HG03342 (cell line): ENCODE data around the gene COLQ.
"Not testable (repeated sequence)": the region's sequence is repeated elsewhere in the genome, so short reads cannot be mapped to it uniquely, and the experiment has no call there.

ENCODE experiments used
- ATAC-seq: cut with Tn5 transposase; IDR thresholded peaks from one replicate; pipeline ENCODE4 v1.9.1; 2021; ENCODE audit warnings: mild to moderate bottlenecking, moderate library complexity; ENCODE audit not compliant: unreplicated experiment

The COLQ gene

DNA sequence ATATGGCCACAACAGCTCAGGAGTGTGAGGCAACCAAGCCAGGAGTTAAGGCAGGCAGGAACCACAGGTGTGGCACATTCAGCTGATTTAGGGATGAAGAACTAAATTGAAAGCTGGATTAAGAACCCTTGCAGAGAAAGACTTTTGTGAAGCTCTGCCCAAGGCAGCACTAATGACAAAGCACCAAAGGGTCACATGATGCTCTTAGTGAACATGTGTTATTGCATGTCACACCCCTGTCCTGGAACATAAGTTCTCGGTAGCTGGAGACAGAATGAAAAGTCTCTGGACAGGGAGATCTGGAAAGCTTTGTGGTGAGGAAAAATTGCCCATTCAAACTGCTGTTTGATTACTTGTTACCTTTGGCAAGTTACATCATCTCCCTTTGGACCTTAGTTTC lies 90.9 kb downstream of the COLQ start:
- no peak for ATAC-seq

DNA sequence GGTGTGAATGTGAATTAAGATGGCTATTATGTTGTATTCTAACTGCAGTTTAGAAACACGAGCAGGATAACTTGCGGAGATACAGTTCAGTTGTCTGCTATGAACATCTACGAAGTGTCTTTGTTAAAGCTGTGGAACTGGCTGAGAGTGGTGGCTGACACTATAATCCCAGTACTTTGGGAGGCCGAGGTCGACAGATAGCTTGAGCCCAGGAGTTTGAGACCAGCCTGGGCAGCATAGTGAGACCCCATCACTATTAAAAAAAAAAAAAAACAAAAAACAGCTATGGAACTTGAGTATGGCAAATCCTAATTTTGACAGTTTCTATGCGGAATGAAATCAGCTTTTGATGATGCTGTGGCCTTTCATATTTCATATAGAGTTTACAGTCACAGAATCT lies 92.4 kb downstream of the COLQ start:
- no peak for ATAC-seq

DNA sequence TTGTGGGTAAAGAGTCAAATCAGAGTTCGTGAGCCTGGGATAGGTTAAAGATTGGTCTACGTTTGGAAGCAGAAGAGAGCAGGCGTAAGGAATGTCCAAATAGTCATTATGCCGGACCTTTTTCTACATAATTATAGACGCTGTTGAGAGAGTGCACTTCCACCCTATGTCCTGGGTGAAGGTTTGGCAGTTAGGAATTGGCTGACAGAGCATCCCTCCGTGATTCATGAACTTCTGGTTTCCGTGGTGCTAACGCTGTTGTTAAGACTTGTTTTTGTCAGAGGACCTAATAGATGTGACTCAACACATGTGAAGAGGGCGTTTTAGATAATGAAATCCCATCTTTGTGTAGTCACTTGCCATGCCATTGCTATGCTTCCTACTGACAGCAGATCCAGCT lies 93.0 kb downstream of the COLQ start:
- ATAC-seq, result no peak

DNA sequence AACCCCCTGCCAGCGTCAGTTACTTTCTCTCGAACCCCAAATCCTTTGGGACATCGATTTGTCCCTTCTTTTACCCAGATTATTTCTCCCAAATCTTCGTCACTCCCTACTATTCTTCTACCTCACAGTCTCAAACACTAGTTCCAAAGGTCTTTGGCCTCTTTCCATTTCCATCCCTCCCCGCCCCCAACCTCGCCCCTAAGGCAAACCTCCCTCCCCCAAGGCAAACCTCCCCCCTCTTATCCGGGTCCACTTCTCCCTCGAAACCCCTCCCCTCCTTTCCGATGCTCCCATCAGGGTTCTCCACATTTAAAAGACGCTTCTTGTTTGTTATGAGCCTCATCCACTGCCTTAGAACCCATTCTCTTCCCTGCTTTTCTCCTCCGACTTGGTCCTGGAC lies 93.5 kb downstream of the COLQ start:
- no peak for ATAC-seq

DNA sequence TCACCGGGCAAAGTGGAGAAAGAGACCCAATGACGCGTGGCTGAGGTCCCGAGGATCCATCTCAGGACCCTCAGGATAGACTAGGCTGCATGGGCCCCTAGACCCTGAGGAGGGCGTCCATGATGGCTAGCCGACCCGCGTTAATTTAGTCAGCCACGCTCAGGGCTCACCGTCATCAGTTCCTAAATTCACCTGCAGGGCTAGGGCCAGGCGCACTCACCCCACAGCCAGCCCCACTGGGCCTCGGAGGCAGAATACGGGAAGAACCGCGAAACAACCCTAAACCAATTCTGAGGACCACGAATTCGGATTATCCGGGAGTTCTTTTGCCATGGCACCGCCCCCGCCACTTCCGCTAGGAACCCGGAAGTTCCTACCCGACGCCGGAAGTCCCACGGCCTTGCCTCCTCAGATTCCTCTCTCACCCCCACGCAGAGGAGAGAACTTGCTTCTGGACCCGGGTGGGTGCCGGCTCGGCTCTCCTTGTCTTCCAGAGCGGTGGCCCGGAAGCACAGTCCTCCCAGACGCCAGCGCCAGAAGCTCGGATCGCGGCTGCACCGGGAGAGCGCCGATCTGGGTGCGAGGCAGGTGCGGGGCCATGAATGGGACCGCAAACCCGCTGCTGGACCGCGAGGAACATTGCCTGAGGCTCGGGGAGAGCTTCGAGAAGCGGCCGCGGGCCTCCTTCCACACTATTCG lies 94.2 kb downstream of the COLQ start, which contains the start of the genes EAF1 and METTL6:
TSS of gene EAF1 (plus strand) at position 417 of the 699 bp plus-strand sequence. CDS start at position 599, 182 bp downstream.
TSS of gene METTL6 (minus strand) at position 363 of the 699 bp plus-strand sequence. CDS start 1,033 bp downstream, outside the sequence.
- peak; percentile 88 for ATAC-seq

DNA sequence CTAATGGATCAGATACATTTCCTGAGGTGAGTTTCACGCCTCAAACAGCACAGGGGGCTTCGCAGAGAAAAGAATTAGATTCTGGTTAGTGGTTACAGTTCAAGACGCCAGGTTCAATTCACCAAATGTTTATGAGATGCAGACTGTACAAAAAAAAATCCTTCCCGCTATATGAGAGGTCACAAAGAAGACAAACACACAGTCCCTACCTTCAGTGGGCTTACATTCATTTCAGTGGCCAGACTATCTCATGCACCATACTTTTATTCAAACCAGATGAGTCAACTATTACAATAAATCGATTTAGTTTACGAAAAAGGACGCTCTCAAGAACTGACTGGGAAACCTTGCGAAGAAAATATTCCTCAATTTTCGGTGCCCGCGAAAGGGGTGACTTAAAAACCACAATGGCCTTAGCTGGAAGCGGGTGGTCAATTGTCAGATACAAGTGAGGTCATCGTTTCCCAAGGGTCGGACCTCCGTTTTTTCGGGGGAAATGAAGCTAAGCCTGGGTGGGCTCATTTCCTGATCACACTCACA lies 94.9 kb downstream of the COLQ start:
- ATAC-seq, result no peak

DNA sequence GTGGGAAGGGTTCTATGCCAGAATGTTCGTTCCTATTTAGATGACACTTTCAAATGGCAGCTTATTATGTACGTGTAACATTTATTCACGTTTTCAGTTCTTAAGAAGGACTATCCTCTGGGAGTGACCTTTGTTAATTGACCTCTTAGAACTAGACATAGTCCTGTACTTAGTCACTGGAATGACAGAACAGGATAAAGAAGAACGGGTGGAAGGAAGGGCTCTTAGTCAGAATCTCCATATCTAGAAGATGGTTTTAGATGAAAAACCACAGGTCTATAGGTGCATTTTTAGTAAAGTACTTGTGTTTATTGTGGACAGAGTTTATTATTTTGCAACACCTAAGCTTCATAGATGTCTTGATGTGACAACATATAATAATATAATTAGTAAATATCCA lies 100.6 kb downstream of the COLQ start:
- no peak for ATAC-seq

DNA sequence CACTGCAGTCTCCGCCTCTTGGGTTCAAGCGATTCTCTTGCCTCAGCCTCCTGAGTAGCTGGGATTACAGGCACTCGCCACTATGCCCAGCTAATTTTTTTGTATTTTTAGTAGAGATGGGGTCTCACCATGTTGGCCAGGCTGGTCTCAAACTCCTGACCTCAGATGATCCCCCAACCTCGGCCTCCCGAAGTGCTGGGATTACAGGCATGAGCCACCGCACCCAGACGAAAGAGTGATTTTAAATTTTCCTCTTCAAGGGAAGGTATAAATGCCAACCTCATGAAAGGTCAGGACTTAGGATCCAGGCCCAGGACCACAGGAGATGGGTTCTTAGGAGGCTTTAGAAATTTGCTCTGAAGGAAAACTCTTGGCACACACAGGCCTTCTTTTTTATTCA lies 110.5 kb downstream of the COLQ start:
- ATAC-seq, result not testable (repeated sequence)

DNA sequence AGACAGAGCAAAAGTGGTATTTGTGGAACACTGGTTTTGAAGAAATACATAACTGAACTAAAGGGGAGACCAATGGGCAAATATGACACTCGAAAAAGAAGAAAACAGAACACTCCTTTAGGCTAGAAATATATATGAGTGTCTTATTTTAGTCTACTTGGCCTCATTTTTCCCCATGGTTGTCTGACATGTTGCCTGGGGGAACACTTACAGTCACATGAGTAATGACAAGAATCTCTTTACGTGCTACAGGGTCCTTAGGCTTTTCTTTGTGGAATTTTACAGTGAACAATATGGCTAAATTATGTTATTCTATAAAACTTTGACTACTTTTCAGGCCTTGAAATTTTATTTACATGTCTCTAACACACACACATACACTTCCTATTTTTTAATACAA lies 111.7 kb downstream of the COLQ start:
- ATAC-seq, result no peak

DNA sequence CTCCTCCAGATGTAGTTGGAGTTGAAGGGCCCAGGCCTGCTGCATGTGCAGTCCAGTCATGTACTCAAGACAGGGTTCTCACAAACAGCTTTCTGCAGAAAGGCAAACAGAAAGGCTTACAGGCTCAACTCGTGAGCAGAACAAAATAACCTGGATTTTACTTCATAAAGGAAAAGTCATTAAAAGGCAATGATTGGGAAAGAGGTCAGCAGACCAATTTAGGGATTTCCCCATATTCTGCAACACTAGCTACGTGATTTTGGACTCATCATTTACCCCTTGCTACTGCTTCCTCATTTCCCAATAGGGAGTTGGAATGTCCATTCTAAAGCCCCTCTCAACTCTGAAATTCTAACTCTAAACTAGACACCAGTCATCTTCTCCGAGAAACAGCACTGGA lies 112.3 kb downstream of the COLQ start:
- ATAC-seq, result no peak

DNA sequence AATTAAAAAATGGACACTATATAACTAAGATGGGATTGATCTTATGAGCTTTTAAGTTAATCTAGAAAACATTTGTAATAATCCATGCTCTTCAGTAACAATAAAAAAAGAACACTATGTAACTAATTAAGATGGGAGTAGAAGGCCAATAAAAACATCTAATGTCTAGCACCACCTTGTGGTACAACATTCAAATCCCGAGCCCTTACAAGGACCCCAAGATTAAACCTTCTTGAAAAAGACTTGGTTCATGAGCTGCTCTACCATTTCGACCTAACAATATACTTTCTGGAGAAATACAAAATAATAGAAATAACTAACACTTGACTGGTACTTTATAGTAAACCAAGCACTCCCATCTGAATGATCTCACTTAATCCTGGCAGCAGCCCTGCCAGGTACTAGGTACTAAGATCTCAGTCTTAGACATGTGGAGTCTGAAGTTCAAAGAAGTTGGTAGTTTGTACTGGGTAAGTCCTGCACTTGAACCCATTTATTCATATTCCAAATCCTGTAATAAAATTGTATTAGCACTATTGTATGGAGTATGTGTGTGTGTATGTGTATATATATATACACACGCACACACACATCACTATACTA lies 116.0 kb downstream of the COLQ start:
- ATAC-seq, result no peak

DNA sequence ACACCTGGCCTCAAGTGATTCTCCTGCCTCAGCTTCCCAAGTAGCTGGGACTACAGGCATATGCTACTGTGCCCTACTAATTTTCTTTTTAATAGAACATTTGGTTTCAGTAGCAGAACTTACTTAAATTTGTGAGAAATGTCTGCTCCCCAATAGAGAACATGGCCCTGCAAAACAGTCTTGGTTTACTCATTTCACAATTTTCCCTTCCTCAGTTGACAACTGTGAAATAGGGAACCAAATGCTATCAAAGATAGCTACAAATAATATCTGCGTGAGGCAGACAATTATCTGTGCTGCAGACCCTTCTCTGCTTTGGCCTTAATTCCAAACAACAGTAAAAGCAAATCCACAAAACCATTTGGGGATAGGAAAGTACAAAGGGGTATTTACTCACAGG lies 116.7 kb downstream of the COLQ start:
- no peak for ATAC-seq

DNA sequence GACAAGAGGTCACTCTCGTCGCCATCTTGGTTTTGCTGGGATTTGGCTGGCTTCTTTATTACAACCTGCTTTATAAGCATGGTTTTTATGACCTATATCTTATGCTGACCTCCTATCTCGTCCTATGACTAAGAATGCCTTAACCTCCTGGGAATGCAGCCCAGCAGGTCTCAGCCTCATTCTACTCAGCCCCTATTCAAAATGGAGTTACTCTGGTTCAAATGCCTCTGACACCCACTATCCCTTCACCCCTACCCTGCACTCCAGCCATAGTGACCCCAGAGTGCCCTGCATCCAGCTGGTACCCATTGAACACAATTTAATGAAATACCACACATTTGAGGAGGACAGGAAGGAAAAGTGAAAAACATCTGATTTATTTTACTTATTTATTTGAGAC lies 117.5 kb downstream of the COLQ start:
- ATAC-seq, result no peak

DNA sequence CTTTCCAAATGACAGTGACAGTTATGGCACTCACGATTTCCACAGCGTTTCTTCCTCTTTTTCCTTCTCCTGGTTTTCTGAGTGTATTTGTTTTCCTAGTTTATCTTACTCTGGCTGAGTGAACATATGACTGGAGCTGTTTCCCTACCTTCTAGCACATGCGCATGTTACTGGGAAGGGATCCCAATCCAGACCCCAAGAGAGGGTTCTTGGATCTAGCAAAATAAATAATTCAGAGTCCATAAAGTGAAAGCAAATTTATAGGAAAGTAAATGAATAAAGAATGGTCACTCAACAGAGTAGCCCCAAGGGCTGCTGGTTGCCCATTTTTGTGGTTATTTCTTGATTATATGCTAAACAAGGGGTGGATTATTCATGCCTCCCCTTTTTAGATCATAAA lies 118.0 kb downstream of the COLQ start:
- ATAC-seq, result no peak

DNA sequence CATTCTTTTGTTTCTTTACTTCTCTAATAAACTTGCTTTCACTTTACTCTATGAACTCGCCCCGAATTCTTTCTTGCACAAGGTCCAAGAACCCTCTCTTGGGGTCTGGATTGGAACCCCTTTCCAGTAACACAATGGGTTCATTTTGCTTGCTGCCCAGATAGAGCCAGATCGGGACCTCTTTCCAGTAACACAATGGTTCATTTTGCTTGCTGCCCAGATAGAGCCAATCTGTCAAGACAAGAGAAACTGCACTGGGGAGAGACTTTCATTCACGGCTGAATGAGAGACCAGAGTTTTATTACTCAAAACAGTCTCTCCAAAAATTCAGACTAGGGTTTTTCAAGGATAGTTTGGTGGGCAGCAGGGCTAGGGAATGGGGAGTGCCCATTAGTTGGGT lies 119.6 kb downstream of the COLQ start:
- no peak for ATAC-seq
